Measurements from ENCODE around the gene SLC5A6. TPM values are rescaled to one million over a fixed set of nuclear protein-coding genes. Genes with fewer than 3 reads are reported as not detected.

The SLC5A6 gene
- total and polyA plus RNA-seq, 7 donors = 16.8 to 64.2 (median 23.3) TPM

DNA sequence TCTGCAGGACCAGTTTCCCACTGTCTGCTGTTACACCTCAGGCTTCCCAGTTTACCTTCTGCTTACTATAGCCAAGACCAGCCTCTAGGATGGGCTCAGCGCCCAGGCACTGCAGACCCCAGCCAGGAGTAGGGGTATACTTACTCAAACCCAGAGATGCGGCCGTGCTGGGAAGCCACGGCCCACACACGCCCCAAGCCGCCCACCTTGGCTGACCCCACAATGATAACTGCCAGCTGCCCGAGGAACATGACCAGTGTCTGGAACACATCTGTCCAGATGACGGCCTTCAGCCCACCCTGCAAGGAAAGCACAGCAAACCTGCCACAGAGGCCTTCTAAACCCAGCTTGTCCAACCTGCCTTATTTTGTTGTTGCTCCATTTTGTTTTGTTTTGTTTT, 6.9 kb downstream of the SLC5A6 start:
- Histone ChIP-seq H3K36me3 (ENCODE audit: insufficient read depth in 1 of 2, low read depth in 1 of 2) (peaks cover 22 to 98% of the 10 kb centered on the region in 2 donors), H3K4me1 (no peaks in the 10 kb centered on the region), H3K9me3 (no peaks in the 10 kb centered on the region), H3K27me3 (ENCODE audit: insufficient read depth in 3 of 3, low read length in 2 of 3) (no peaks in the 10 kb centered on the region), H3K4me3 (no peak overlapping the region), H3K27ac (no peak overlapping the region)
- DNase-seq (no peak), ATAC-seq (no peak)
- WGBS, 3 donors = 75 to 79% (median 76%) methylated on average over 8 of the region's 8 CpGs
- TF ChIP-seq, protein P1, sequence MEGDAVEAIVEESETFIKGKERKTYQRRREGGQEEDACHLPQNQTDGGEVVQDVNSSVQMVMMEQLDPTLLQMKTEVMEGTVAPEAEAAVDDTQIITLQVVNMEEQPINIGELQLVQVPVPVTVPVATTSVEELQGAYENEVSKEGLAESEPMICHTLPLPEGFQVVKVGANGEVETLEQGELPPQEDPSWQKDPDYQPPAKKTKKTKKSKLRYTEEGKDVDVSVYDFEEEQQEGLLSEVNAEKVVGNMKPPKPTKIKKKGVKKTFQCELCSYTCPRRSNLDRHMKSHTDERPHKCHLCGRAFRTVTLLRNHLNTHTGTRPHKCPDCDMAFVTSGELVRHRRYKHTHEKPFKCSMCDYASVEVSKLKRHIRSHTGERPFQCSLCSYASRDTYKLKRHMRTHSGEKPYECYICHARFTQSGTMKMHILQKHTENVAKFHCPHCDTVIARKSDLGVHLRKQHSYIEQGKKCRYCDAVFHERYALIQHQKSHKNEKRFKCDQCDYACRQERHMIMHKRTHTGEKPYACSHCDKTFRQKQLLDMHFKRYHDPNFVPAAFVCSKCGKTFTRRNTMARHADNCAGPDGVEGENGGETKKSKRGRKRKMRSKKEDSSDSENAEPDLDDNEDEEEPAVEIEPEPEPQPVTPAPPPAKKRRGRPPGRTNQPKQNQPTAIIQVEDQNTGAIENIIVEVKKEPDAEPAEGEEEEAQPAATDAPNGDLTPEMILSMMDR (IDR thresholded peaks at IDR 0.05) = no peak
- intact Hi-C loops (cut with DNase I) = loop anchor here in 1 of 2 donors (10.0 kb wide), 1 partner anchor 240 kb away; no protein-coding TSS in a partner anchor

DNA sequence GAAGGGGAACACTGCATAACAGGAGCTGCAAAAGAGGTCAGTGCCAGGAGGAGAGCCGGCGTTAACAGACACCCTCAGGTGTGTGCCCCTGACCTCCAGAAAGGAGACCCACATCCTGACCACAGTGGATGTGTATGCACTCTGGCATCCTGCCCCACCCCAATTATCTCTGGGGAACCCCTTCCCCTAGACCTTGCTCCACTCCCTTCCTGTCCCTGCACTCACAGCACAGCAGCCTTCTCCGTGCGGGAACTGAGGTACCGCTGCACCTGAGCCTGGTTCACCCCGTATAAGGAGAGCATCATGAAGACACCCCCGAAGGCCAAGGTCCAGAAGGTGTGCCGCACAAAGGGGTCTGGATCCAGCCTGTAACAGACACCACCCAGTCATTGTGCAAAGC, 7.5 kb downstream of the SLC5A6 start:
- intact Hi-C loops (cut with DNase I) = loop anchor here in 1 of 2 donors (10.0 kb wide), 1 partner anchor 240 kb away; no protein-coding TSS in a partner anchor
- TF ChIP-seq, protein P1 (IDR thresholded peaks at IDR 0.05) = no peak

DNA sequence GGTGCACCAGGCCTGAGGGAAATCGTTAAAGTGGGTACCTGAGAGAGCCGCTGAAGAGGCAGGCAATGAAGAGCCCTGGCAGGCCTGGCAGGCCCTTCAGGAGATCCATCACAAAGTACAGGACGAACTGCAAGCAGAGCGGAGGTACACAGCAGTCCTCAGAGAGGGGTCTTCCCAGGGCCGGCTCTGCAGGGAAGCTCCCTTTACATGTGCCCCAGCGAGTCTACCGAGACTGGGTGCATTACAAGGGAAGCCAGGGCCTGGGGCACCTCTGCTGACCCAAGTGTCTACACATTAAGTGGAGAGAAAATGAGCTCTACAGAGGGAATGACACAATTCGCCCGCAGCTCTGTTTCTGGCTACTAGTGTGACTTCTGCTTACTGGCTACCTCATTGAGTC, 8.3 kb downstream of the SLC5A6 start:
- ATAC-seq = no peak
- H3K9me3 ChIP-seq = no peaks in the 10 kb centered on the region
- no peak overlapping the region for H3K27ac ChIP-seq
- no peak overlapping the region for H3K4me3 ChIP-seq
- intact Hi-C loops (cut with DNase I) = loop anchor here in 1 of 2 donors (10.0 kb wide), 1 partner anchor 239 kb away; no protein-coding TSS in a partner anchor
- peaks cover 25 to 95% of the 10 kb centered on the region in 2 donors for H3K36me3 ChIP-seq (ENCODE audit: insufficient read depth in 1 of 2, low read depth in 1 of 2)
- H3K27me3 ChIP-seq (ENCODE audit: insufficient read depth in 3 of 3, low read length in 2 of 3) = no peaks in the 10 kb centered on the region
- DNase-seq = no peak
- TF ChIP-seq, protein P1 (IDR thresholded peaks at IDR 0.05) = no peak
- H3K4me1 ChIP-seq = no peaks in the 10 kb centered on the region
- WGBS, 3 donors = 94 to 97% (median 96%) methylated on average over 9 of the region's 9 CpGs

More for the DNA sequence above, 7.5 kb downstream of the SLC5A6 start:
- H3K27ac ChIP-seq = no peak overlapping the region
- H3K27me3 ChIP-seq (ENCODE audit: insufficient read depth in 3 of 3, low read length in 2 of 3) = no peaks in the 10 kb centered on the region
- no peaks in the 10 kb centered on the region for H3K9me3 ChIP-seq
- peaks cover 23 to 99% of the 10 kb centered on the region in 2 donors for H3K36me3 ChIP-seq (ENCODE audit: insufficient read depth in 1 of 2, low read depth in 1 of 2)
- H3K4me1 ChIP-seq = no peaks in the 10 kb centered on the region
- no peak for DNase-seq
- WGBS, 3 donors = 94 to 97% (median 96%) methylated on average over 8 of the region's 8 CpGs
- H3K4me3 ChIP-seq = no peak overlapping the region
- ATAC-seq = no peak

DNA sequence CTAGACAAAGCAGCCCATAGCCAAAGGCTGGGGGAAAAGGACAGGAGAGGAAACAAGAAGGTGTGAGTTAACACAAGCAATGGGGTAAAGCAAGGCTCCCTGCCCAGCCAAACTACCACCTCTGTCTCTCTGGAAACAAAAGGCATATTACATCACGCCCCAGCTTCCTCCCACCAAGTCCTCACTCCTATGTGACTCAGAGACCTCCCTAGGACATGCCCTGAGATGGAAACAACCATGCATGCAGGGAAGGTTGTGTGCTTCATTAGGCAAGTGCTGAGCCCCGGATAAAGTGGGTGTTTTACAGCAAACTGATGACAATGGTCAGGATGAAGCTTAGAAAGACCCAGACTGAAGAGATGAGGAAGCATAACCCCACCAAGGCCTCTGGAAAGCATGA, 9.2 kb downstream of the SLC5A6 start:
- DNase-seq = no peak
- Histone ChIP-seq H3K27me3 (ENCODE audit: insufficient read depth in 3 of 3, low read length in 2 of 3) (no peaks in the 10 kb centered on the region), H3K36me3 (ENCODE audit: insufficient read depth in 1 of 2, low read depth in 1 of 2) (peaks cover 21 to 86% of the 10 kb centered on the region in 2 donors), H3K4me3 (no peak overlapping the region), H3K9me3 (no peaks in the 10 kb centered on the region), H3K4me1 (no peaks in the 10 kb centered on the region), H3K27ac (no peak overlapping the region)
- no peak for ATAC-seq
- intact Hi-C loops (cut with DNase I) = loop anchor here in 1 of 2 donors (10.0 kb wide), 1 partner anchor 238 kb away; no protein-coding TSS in a partner anchor
- TF ChIP-seq, protein P1 (IDR thresholded peaks at IDR 0.05) = no peak
- WGBS, 3 donors = 72 to 97% (median 84%) methylated on average over 2 of the region's 2 CpGs

DNA sequence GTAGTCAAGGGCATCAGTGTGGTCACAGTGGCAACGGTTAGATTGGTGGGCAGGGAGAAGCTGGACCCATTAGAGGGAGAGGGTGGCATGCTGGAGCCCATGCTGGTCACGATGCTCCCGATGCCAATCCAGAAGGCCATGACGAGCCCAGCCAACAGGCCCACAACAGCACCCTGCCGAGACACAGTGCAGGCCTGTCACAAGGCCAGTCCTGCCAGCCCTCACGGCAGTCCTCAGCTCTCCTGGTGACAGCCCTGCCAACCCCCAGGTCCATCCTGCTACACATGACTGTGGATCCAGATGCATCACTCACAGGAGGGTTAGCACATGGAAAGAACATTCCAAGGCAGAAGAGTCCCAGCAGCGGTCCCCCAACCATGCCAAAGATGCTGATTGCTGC, 10.4 kb downstream of the SLC5A6 start:
- WGBS, 3 donors = 84 to 92% (median 90%) methylated on average over 7 of the region's 7 CpGs
- TF ChIP-seq, protein P1 (IDR thresholded peaks at IDR 0.05) = no peak
- ATAC-seq (no peak), DNase-seq (no peak)
- Histone ChIP-seq H3K36me3 (ENCODE audit: insufficient read depth in 1 of 2, low read depth in 1 of 2) (peaks cover 21 to 74% of the 10 kb centered on the region in 2 donors), H3K9me3 (no peaks in the 10 kb centered on the region), H3K4me3 (no peak overlapping the region), H3K27ac (no peak overlapping the region), H3K4me1 (no peaks in the 10 kb centered on the region), H3K27me3 (ENCODE audit: insufficient read depth in 3 of 3, low read length in 2 of 3) (no peaks in the 10 kb centered on the region)
- intact Hi-C loops (cut with DNase I) = loop anchor here in 1 of 2 donors (10.0 kb wide), 1 partner anchor 237 kb away; no protein-coding TSS in a partner anchor
